ENCODE results near the gene TOX2.

The TOX2 gene

DNA sequence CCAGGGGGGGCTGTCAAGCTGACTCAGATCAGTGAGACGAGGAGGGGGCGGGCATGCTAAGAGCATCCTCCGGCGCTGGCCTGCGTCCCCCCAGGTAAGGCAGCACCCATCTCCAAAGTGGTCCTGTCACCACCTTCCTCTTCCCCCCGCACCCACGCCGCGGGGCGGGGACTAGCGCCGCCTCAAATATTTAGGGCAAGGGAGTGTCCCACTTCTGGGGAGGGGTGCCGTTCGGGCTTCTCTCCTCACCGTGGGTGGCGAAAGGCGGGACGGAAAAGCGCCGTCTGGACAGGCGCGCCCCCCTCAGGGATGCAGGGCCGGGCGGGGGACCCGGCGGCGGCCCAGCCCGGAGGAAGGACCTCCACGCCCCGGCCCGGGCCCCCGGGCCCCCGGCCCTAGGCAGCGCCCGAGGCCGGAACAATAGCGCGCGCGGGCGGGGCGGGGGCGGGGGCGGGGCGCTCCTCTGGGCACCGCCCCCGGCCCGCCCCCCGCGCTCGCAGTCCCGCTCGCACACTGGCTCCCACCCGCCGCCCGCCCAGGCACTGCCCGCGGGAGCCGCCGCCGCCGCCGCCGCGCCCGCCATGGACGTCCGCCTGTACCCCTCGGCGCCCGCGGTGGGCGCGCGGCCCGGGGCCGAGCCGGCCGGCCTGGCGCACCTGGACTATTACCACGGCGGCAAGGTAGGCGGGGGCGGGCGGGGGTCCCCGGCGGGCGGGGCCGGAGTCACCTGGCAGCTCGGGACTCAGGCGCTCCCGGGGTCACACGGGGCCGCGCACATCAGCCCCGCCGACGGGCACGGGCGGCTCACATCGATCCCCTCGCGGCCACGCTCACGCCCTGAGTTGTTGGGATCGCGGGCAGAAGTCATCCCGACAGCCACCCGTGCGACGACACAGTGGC, at the start of gene TOX2 (continued):
- TF ChIP-seq, protein P1, sequence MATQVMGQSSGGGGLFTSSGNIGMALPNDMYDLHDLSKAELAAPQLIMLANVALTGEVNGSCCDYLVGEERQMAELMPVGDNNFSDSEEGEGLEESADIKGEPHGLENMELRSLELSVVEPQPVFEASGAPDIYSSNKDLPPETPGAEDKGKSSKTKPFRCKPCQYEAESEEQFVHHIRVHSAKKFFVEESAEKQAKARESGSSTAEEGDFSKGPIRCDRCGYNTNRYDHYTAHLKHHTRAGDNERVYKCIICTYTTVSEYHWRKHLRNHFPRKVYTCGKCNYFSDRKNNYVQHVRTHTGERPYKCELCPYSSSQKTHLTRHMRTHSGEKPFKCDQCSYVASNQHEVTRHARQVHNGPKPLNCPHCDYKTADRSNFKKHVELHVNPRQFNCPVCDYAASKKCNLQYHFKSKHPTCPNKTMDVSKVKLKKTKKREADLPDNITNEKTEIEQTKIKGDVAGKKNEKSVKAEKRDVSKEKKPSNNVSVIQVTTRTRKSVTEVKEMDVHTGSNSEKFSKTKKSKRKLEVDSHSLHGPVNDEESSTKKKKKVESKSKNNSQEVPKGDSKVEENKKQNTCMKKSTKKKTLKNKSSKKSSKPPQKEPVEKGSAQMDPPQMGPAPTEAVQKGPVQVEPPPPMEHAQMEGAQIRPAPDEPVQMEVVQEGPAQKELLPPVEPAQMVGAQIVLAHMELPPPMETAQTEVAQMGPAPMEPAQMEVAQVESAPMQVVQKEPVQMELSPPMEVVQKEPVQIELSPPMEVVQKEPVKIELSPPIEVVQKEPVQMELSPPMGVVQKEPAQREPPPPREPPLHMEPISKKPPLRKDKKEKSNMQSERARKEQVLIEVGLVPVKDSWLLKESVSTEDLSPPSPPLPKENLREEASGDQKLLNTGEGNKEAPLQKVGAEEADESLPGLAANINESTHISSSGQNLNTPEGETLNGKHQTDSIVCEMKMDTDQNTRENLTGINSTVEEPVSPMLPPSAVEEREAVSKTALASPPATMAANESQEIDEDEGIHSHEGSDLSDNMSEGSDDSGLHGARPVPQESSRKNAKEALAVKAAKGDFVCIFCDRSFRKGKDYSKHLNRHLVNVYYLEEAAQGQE (tag by site-specific recombination; IDR thresholded peaks at IDR 0.05) = no peak
- TF ChIP-seq, protein P2, sequence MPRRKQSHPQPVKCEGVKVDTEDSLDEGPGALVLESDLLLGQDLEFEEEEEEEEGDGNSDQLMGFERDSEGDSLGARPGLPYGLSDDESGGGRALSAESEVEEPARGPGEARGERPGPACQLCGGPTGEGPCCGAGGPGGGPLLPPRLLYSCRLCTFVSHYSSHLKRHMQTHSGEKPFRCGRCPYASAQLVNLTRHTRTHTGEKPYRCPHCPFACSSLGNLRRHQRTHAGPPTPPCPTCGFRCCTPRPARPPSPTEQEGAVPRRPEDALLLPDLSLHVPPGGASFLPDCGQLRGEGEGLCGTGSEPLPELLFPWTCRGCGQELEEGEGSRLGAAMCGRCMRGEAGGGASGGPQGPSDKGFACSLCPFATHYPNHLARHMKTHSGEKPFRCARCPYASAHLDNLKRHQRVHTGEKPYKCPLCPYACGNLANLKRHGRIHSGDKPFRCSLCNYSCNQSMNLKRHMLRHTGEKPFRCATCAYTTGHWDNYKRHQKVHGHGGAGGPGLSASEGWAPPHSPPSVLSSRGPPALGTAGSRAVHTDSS (tag by site-specific recombination; IDR thresholded peaks at IDR 0.05) = no peak
- TF ChIP-seq ZNF707 (tag by site-specific recombination; IDR thresholded peaks at IDR 0.05) = no peak
- TF ChIP-seq ZNF585B (tag by site-specific recombination; IDR thresholded peaks at IDR 0.05) = no peak
- peak; percentile 57 for TF ChIP-seq ZFHX2 (tag by site-specific recombination; conservative IDR thresholded peaks at IDR 0.05)
- TF ChIP-seq, protein P3, sequence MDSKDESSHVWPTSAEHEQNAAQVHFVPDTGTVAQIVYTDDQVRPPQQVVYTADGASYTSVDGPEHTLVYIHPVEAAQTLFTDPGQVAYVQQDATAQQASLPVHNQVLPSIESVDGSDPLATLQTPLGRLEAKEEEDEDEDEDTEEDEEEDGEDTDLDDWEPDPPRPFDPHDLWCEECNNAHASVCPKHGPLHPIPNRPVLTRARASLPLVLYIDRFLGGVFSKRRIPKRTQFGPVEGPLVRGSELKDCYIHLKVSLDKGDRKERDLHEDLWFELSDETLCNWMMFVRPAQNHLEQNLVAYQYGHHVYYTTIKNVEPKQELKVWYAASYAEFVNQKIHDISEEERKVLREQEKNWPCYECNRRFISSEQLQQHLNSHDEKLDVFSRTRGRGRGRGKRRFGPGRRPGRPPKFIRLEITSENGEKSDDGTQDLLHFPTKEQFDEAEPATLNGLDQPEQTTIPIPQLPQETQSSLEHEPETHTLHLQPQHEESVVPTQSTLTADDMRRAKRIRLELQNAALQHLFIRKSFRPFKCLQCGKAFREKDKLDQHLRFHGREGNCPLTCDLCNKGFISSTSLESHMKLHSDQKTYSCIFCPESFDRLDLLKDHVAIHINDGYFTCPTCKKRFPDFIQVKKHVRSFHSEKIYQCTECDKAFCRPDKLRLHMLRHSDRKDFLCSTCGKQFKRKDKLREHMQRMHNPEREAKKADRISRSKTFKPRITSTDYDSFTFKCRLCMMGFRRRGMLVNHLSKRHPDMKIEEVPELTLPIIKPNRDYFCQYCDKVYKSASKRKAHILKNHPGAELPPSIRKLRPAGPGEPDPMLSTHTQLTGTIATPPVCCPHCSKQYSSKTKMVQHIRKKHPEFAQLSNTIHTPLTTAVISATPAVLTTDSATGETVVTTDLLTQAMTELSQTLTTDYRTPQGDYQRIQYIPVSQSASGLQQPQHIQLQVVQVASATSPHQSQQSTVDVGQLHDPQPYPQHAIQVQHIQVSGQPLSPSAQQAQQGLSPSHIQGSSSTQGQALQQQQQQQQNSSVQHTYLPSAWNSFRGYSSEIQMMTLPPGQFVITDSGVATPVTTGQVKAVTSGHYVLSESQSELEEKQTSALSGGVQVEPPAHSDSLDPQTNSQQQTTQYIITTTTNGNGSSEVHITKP (tag by site-specific recombination; IDR thresholded peaks at IDR 0.05) = peak; percentile 92
- TF ChIP-seq ZNF555 (tag by site-specific recombination; conservative IDR thresholded peaks at IDR 0.05) = no peak
- TF ChIP-seq ZNF174 (tag by site-specific recombination; IDR thresholded peaks at IDR 0.05) = no peak
- no peak for TF ChIP-seq ZNF610 (tag by site-specific recombination; IDR thresholded peaks at IDR 0.05; ENCODE audit: borderline replicate concordance)
- TF ChIP-seq, protein P4, sequence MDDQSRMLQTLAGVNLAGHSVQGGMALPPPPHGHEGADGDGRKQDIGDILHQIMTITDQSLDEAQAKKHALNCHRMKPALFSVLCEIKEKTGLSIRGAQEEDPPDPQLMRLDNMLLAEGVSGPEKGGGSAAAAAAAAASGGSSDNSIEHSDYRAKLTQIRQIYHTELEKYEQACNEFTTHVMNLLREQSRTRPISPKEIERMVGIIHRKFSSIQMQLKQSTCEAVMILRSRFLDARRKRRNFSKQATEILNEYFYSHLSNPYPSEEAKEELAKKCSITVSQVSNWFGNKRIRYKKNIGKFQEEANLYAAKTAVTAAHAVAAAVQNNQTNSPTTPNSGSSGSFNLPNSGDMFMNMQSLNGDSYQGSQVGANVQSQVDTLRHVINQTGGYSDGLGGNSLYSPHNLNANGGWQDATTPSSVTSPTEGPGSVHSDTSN (CRISPR knock-in tag; IDR thresholded peaks at IDR 0.05) = no peak
- no peak; the same call in 1 of the 2 replicates for TF ChIP-seq GLIS2 (tag by site-specific recombination; IDR thresholded peaks at IDR 0.05)
- no peak for TF ChIP-seq ZNF302 (tag by site-specific recombination; IDR thresholded peaks at IDR 0.05; ENCODE audit: low read depth)
- TF ChIP-seq ZNF341 (tag by site-specific recombination; IDR thresholded peaks at IDR 0.05; ENCODE audit: low read depth) = peak; percentile 51; the same call in 1 of the 2 replicates
- TF ChIP-seq, protein P5, sequence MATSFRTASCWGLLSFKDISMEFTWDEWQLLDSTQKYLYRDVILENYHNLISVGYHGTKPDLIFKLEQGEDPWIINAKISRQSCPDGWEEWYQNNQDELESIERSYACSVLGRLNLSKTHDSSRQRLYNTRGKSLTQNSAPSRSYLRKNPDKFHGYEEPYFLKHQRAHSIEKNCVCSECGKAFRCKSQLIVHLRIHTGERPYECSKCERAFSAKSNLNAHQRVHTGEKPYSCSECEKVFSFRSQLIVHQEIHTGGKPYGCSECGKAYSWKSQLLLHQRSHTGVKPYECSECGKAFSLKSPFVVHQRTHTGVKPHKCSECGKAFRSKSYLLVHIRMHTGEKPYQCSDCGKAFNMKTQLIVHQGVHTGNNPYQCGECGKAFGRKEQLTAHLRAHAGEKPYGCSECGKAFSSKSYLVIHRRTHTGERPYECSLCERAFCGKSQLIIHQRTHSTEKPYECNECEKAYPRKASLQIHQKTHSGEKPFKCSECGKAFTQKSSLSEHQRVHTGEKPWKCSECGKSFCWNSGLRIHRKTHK (tag by site-specific recombination; IDR thresholded peaks at IDR 0.05) = no peak
- 0 out of 2 replicates have a peak, but pooled peaks have one; percentile 8 for TF ChIP-seq GLIS1 (tag by site-specific recombination; IDR thresholded peaks at IDR 0.05)
- TF ChIP-seq ZNF629 (tag by site-specific recombination; IDR thresholded peaks at IDR 0.05) = no peak
- TF ChIP-seq KLF10 (tag by site-specific recombination; IDR thresholded peaks at IDR 0.05) = peak; percentile 46; the same call in 1 of the 2 replicates
- no peak for TF ChIP-seq KLF16 (tag by site-specific recombination; IDR thresholded peaks at IDR 0.05)
- no peak for TF ChIP-seq ZNF24 (tag by site-specific recombination; IDR thresholded peaks at IDR 0.05)
- 0 out of 2 replicates have a peak, but pooled peaks have one; percentile 33 for TF ChIP-seq ZBTB48 (tag by site-specific recombination; IDR thresholded peaks at IDR 0.05)
- peak; percentile 93 for TF ChIP-seq KLF1 (tag by site-specific recombination; IDR thresholded peaks at IDR 0.05)
- peak; percentile 30; the same call in 1 of the 2 replicates for TF ChIP-seq EGR2 (tag by site-specific recombination; IDR thresholded peaks at IDR 0.05; ENCODE audit: low read depth)
- TF ChIP-seq ZNF510 (tag by site-specific recombination; IDR thresholded peaks at IDR 0.05; ENCODE audit: insufficient replicate concordance) = no peak

All from HEK293 (cell line).